HEK293 (cell line): ENCODE measurements around the gene EEF1AKMT1.
A peak's percentile ranks its signal among the peaks of the same experiment; 100 is the strongest.

Source experiments
- CTCF ChIA-PET: fragments of 350-600 bp; formaldehyde crosslinking; extraction: SDS; loops from one replicate; lab custom pipeline; 2021; ENCODE audit warnings: antibody characterized with exemption; lab: Yijun Ruan, JAX
- POLR2A ChIA-PET: fragments of 300-600 bp; formaldehyde crosslinking; extraction: SDS; loops from one replicate; lab custom pipeline; 2020; ENCODE audit warnings: antibody characterized with exemption, inconsistent platforms; lab: Yijun Ruan, JAX
- H3K27ac ChIP-seq: fragments of 200-500 bp; sonication (Bioruptor generic); 2 replicates; pipeline ENCODE4 v1.5.1; 2014; ENCODE audit warnings: low read depth, low read length, control low read depth, inconsistent platforms; ENCODE audit errors: extremely low read depth
- H3K36me3 ChIP-seq, 2 experiments: fragments of 200-500 bp in 1 of 2; sonication (Bioruptor generic) in 1 of 2; 1 replicate in 1 of 2; 2 replicates in 1 of 2; pipeline ENCODE4 v1.5.1; 2014 to 2017; ENCODE audit warnings: inconsistent platforms in 2 of 2, low read length in 2 of 2; ENCODE audit not compliant: control insufficient read depth in 2 of 2, insufficient read depth in 1 of 2
- H3K4me1 ChIP-seq: fragments of 200-500 bp; sonication (Bioruptor generic); 2 replicates; pipeline ENCODE4 v1.5.1; 2014; ENCODE audit warnings: mild to moderate bottlenecking, low read length, inconsistent platforms; ENCODE audit not compliant: control insufficient read depth, insufficient read depth
- H3K4me3 ChIP-seq: 2 replicates; pipeline ENCODE4 v1.5.1; 2011; ENCODE audit warnings: low read depth, mild to moderate bottlenecking, control low read depth, low read length, moderate library complexity
- H3K9me3 ChIP-seq: fragments of 200-500 bp; sonication (Bioruptor generic); 2 replicates; pipeline ENCODE4 v1.5.1; 2014; ENCODE audit warnings: low read depth, low read length, inconsistent platforms; ENCODE audit not compliant: control insufficient read depth, insufficient read depth
- BCL11A ChIP-seq: fragments of 450-650 bp; formaldehyde crosslinking; IDR thresholded peaks from 2 replicates; pipeline ENCODE4 v1.5.1; 2016; ENCODE audit warnings: low read depth, missing biosample characterization, missing genetic modification characterization
- GLIS1 ChIP-seq: fragments of 450-650 bp; formaldehyde crosslinking; IDR thresholded peaks from 2 replicates; pipeline ENCODE4 v1.5.1; 2016; ENCODE audit warnings: missing biosample characterization, missing genetic modification characterization
- HOXD13 ChIP-seq: sonication (generic); formaldehyde crosslinking; IDR thresholded peaks from 2 replicates; pipeline ENCODE4 v1.8.0; 2022; ENCODE audit warnings: missing genetic modification reagents, borderline replicate concordance
- INSM2 ChIP-seq: fragments of 450-650 bp; formaldehyde crosslinking; IDR thresholded peaks from 2 replicates; pipeline ENCODE4 v1.5.1; 2016; ENCODE audit warnings: missing biosample characterization, missing genetic modification characterization
- OSR2 ChIP-seq: fragments of 450-650 bp; formaldehyde crosslinking; IDR thresholded peaks from 2 replicates; pipeline ENCODE4 v1.5.1; 2016; ENCODE audit warnings: missing biosample characterization, missing genetic modification characterization
- OVOL3 ChIP-seq: fragments of 450-650 bp; formaldehyde crosslinking; IDR thresholded peaks from 2 replicates; pipeline ENCODE4 v1.5.1; 2016; ENCODE audit warnings: missing biosample characterization, missing genetic modification characterization
- PRDM1 ChIP-seq: fragments of 450-650 bp; formaldehyde crosslinking; IDR thresholded peaks from 2 replicates; pipeline ENCODE4; 2016; ENCODE audit warnings: missing biosample characterization, missing genetic modification characterization
- PRDM6 ChIP-seq: fragments of 450-650 bp; formaldehyde crosslinking; IDR thresholded peaks from 2 replicates; pipeline ENCODE4 v1.5.1; 2017; ENCODE audit warnings: missing biosample characterization, missing genetic modification characterization
- SP2 ChIP-seq: fragments of 450-650 bp; formaldehyde crosslinking; IDR thresholded peaks from 2 replicates; pipeline ENCODE4 v1.5.1; 2016; ENCODE audit warnings: missing biosample characterization, missing genetic modification characterization
- ZBTB1 ChIP-seq: fragments of 450-650 bp; formaldehyde crosslinking; IDR thresholded peaks from 2 replicates; pipeline ENCODE4 v1.5.1; 2016; ENCODE audit warnings: missing biosample characterization, missing genetic modification characterization
- ZBTB11 ChIP-seq: fragments of 450-650 bp; formaldehyde crosslinking; conservative IDR thresholded peaks from 2 replicates; pipeline ENCODE4 v1.5.1; 2016; ENCODE audit warnings: low read depth, missing biosample characterization, missing genetic modification characterization
- ZBTB20 ChIP-seq: fragments of 450-650 bp; formaldehyde crosslinking; IDR thresholded peaks from 2 replicates; pipeline ENCODE4 v1.5.1; 2016; ENCODE audit warnings: missing biosample characterization, missing genetic modification characterization
- ZBTB26 ChIP-seq: fragments of 450-650 bp; formaldehyde crosslinking; optimal IDR thresholded peaks from 2 replicates; pipeline ENCODE3; 2016; ENCODE audit warnings: missing biosample characterization, mild to moderate bottlenecking, missing genetic modification characterization
- ZBTB44 ChIP-seq: fragments of 450-650 bp; IDR thresholded peaks from 2 replicates; pipeline ENCODE4 v1.5.1; 2018; ENCODE audit warnings: missing biosample characterization, mild to moderate bottlenecking, missing genetic modification characterization
- ZEB2 ChIP-seq: fragments of 450-650 bp; formaldehyde crosslinking; IDR thresholded peaks from 2 replicates; pipeline ENCODE4 v1.5.1; 2016; ENCODE audit warnings: missing biosample characterization, missing genetic modification characterization
- ZIC2 ChIP-seq: fragments of 450-650 bp; formaldehyde crosslinking; IDR thresholded peaks from 2 replicates; pipeline ENCODE4 v1.5.1; 2016; ENCODE audit warnings: missing biosample characterization, missing genetic modification characterization
- ZNF121 ChIP-seq: fragments of 450-650 bp; formaldehyde crosslinking; IDR thresholded peaks from 2 replicates; pipeline ENCODE4 v1.5.1; 2016; ENCODE audit warnings: missing biosample characterization, missing genetic modification characterization
- ZNF132 ChIP-seq: fragments of 450-650 bp; formaldehyde crosslinking; IDR thresholded peaks from 2 replicates; pipeline ENCODE4 v1.5.1; 2017; ENCODE audit warnings: missing biosample characterization, missing genetic modification characterization, borderline replicate concordance
- ZNF146 ChIP-seq: fragments of 450-650 bp; formaldehyde crosslinking; IDR thresholded peaks from 2 replicates; pipeline ENCODE4 v1.5.1; 2016; ENCODE audit warnings: missing biosample characterization, missing genetic modification characterization
- ZNF175 ChIP-seq: fragments of 450-650 bp; formaldehyde crosslinking; IDR thresholded peaks from 2 replicates; pipeline ENCODE4 v1.5.1; 2016; ENCODE audit warnings: missing biosample characterization, missing genetic modification characterization
- ZNF24 ChIP-seq: fragments of 450-650 bp; formaldehyde crosslinking; IDR thresholded peaks from 2 replicates; pipeline ENCODE4 v1.5.1; 2016; ENCODE audit warnings: missing biosample characterization, missing genetic modification characterization
- ZNF248 ChIP-seq: fragments of 450-650 bp; formaldehyde crosslinking; IDR thresholded peaks from 2 replicates; pipeline ENCODE4 v1.5.1; 2017; ENCODE audit warnings: missing biosample characterization, missing genetic modification characterization
- ZNF362 ChIP-seq: fragments of 450-650 bp; formaldehyde crosslinking; IDR thresholded peaks from 2 replicates; pipeline ENCODE4 v1.5.1; 2016; ENCODE audit warnings: missing biosample characterization, missing genetic modification characterization
- ZNF366 ChIP-seq: fragments of 450-650 bp; formaldehyde crosslinking; conservative IDR thresholded peaks from 2 replicates; pipeline ENCODE4 v1.5.1; 2016; ENCODE audit warnings: missing biosample characterization, missing genetic modification characterization
- ZNF521 ChIP-seq: fragments of 450-650 bp; formaldehyde crosslinking; IDR thresholded peaks from 2 replicates; pipeline ENCODE4 v1.5.1; 2017; ENCODE audit warnings: missing biosample characterization, mild to moderate bottlenecking, missing genetic modification characterization
- ZNF621 ChIP-seq: fragments of 450-650 bp; formaldehyde crosslinking; IDR thresholded peaks from 2 replicates; pipeline ENCODE4 v1.5.1; 2017; ENCODE audit warnings: missing biosample characterization, missing genetic modification characterization

EEF1AKMT1 gene

GRCh38 chr13:20801707-20802106 lies 27.9 kb upstream of the EEF1AKMT1 start:
- CTCF ChIA-PET: no interaction called here
- Histone ChIP-seq H3K4me1 (no peaks in the 10 kb centered on the region), H3K4me3 (no peak overlapping the region), H3K27ac (no peak overlapping the region), H3K36me3 (peaks cover 0 to 15% of the 10 kb centered on the region in 2 experiments; a peak in 1 of 3 replicates), H3K9me3 (no peaks in the 10 kb centered on the region)
- TF ChIP-seq BCL11A (tag by site-specific recombination) (no peak), ZNF121 (tag by site-specific recombination) (no peak), ZNF621 (tag by site-specific recombination) (no peak), GLIS1 (tag by site-specific recombination) (0 out of 2 replicates have a peak, but pooled peaks have one; percentile 14), ZNF248 (tag by site-specific recombination) (no peak), ZBTB1 (tag by site-specific recombination) (no peak), ZNF366 (peak; percentile 53; the same call in 1 of the 2 replicates), ZIC2 (tag by site-specific recombination) (no peak), ZNF132 (no peak), ZNF24 (tag by site-specific recombination) (no peak), ZBTB20 (tag by site-specific recombination) (no peak), ZNF521 (tag by site-specific recombination) (no peak), ZNF362 (tag by site-specific recombination) (no peak), ZNF175 (tag by site-specific recombination) (no peak)
- POLR2A ChIA-PET: no interaction called here

- H3K4me1 ChIP-seq: no peaks in the 10 kb centered on the region
- peaks cover 0 to 28% of the 10 kb centered on the region in 2 experiments; a peak in 2 of 3 replicates for H3K36me3 ChIP-seq
- ChIA-PET CTCF (no interaction called here), POLR2A (interaction anchor here (0.5 kb wide), 1 partner anchor 14 kb away, joined by 6 read pairs; no protein-coding TSS in a partner anchor)
- no peak overlapping the region for H3K27ac ChIP-seq
- H3K4me3 ChIP-seq: no peak overlapping the region
- no peak for TF ChIP-seq ZEB2 (tag by site-specific recombination)
- TF ChIP-seq SP2 (tag by site-specific recombination): no peak
- TF ChIP-seq PRDM1 (tag by site-specific recombination): no peak
- no peak for TF ChIP-seq OVOL3
- no peak for TF ChIP-seq HOXD13
- no peak for TF ChIP-seq ZBTB44 (tag by site-specific recombination)
- no peak for TF ChIP-seq OSR2 (tag by site-specific recombination)
- TF ChIP-seq ZBTB26 (tag by site-specific recombination): no peak
- TF ChIP-seq ZBTB11 (tag by site-specific recombination): no peak
- no peak for TF ChIP-seq ZNF146 (tag by site-specific recombination)
- TF ChIP-seq INSM2: no peak
- TF ChIP-seq PRDM6 (tag by site-specific recombination): no peak
- H3K9me3 ChIP-seq: no peaks in the 10 kb centered on the region
Observed at GRCh38 chr13:20799726-20800416, 26.1 kb upstream of the EEF1AKMT1 start.
